HEK293 (cell line): ENCODE results near the gene ANKRD44.

Experiments used
- CTCF ChIA-PET: fragments of 350-600 bp; formaldehyde crosslinking; extraction: SDS; loops from one replicate; lab custom pipeline; 2021; ENCODE audit warnings: antibody characterized with exemption; lab: Yijun Ruan, JAX
- POLR2A ChIA-PET: fragments of 300-600 bp; formaldehyde crosslinking; extraction: SDS; loops from one replicate; lab custom pipeline; 2020; ENCODE audit warnings: antibody characterized with exemption, inconsistent platforms; lab: Yijun Ruan, JAX
- H3K27ac ChIP-seq: fragments of 200-500 bp; sonication (Bioruptor generic); 2 replicates; pipeline ENCODE4 v1.5.1; 2014; ENCODE audit warnings: low read depth, low read length, control low read depth, inconsistent platforms; ENCODE audit errors: extremely low read depth
- H3K36me3 ChIP-seq, 2 experiments: fragments of 200-500 bp in 1 of 2; sonication (Bioruptor generic) in 1 of 2; 1 replicate in 1 of 2; 2 replicates in 1 of 2; pipeline ENCODE4 v1.5.1; 2014 to 2017; ENCODE audit warnings: inconsistent platforms in 2 of 2, low read length in 2 of 2; ENCODE audit not compliant: control insufficient read depth in 2 of 2, insufficient read depth in 1 of 2
- H3K4me1 ChIP-seq: fragments of 200-500 bp; sonication (Bioruptor generic); 2 replicates; pipeline ENCODE4 v1.5.1; 2014; ENCODE audit warnings: mild to moderate bottlenecking, low read length, inconsistent platforms; ENCODE audit not compliant: control insufficient read depth, insufficient read depth
- H3K4me3 ChIP-seq: 2 replicates; pipeline ENCODE4 v1.5.1; 2011; ENCODE audit warnings: low read depth, mild to moderate bottlenecking, control low read depth, low read length, moderate library complexity
- H3K9me3 ChIP-seq: fragments of 200-500 bp; sonication (Bioruptor generic); 2 replicates; pipeline ENCODE4 v1.5.1; 2014; ENCODE audit warnings: low read depth, low read length, inconsistent platforms; ENCODE audit not compliant: control insufficient read depth, insufficient read depth
- BCL11A ChIP-seq: fragments of 450-650 bp; formaldehyde crosslinking; IDR thresholded peaks from 2 replicates; pipeline ENCODE4 v1.5.1; 2016; ENCODE audit warnings: low read depth, missing biosample characterization, missing genetic modification characterization
- GLI4 ChIP-seq: fragments of 450-650 bp; formaldehyde crosslinking; IDR thresholded peaks from 2 replicates; pipeline ENCODE4 v1.5.1; 2016; ENCODE audit warnings: missing biosample characterization, missing genetic modification characterization
- IKZF3 ChIP-seq: fragments of 450-650 bp; IDR thresholded peaks from 2 replicates; pipeline ENCODE4 v1.5.0; 2018; ENCODE audit warnings: missing biosample characterization, mild to moderate bottlenecking, missing genetic modification characterization, moderate library complexity
- KLF1 ChIP-seq: fragments of 450-650 bp; formaldehyde crosslinking; IDR thresholded peaks from 2 replicates; pipeline ENCODE4 v1.5.1; 2016; ENCODE audit warnings: missing biosample characterization, missing genetic modification characterization
- SP2 ChIP-seq: fragments of 450-650 bp; formaldehyde crosslinking; IDR thresholded peaks from 2 replicates; pipeline ENCODE4 v1.5.1; 2016; ENCODE audit warnings: missing biosample characterization, missing genetic modification characterization
- ZBTB21 ChIP-seq: fragments of 450-650 bp; formaldehyde crosslinking; IDR thresholded peaks from 2 replicates; pipeline ENCODE4 v1.5.1; 2017; ENCODE audit warnings: missing biosample characterization, missing genetic modification characterization
- ZBTB48 ChIP-seq: fragments of 450-650 bp; formaldehyde crosslinking; IDR thresholded peaks from 2 replicates; pipeline ENCODE4 v1.5.1; 2016; ENCODE audit warnings: missing biosample characterization, missing genetic modification characterization
- ZFP3 ChIP-seq: fragments of 450-650 bp; formaldehyde crosslinking; IDR thresholded peaks from 2 replicates; pipeline ENCODE4 v1.5.1; 2016; ENCODE audit warnings: low read depth, missing biosample characterization, missing genetic modification characterization
- ZFP69B ChIP-seq: fragments of 450-650 bp; formaldehyde crosslinking; IDR thresholded peaks from 2 replicates; pipeline ENCODE4 v1.5.1; 2016; ENCODE audit warnings: missing biosample characterization, missing genetic modification characterization
- ZNF121 ChIP-seq: fragments of 450-650 bp; formaldehyde crosslinking; IDR thresholded peaks from 2 replicates; pipeline ENCODE4 v1.5.1; 2016; ENCODE audit warnings: missing biosample characterization, missing genetic modification characterization
- ZNF23 ChIP-seq: fragments of 450-650 bp; formaldehyde crosslinking; IDR thresholded peaks from 2 replicates; pipeline ENCODE4 v1.5.1; 2016; ENCODE audit warnings: missing biosample characterization, missing genetic modification characterization, borderline replicate concordance
- ZNF350 ChIP-seq: fragments of 450-650 bp; formaldehyde crosslinking; IDR thresholded peaks from 2 replicates; pipeline ENCODE4 v1.5.0; 2017; ENCODE audit warnings: missing biosample characterization, mild to moderate bottlenecking, missing genetic modification characterization
- ZNF37A ChIP-seq: fragments of 450-650 bp; IDR thresholded peaks from 2 replicates; pipeline ENCODE4 v1.5.1; 2018; ENCODE audit warnings: missing biosample characterization, missing genetic modification characterization
- ZNF416 ChIP-seq: fragments of 450-650 bp; formaldehyde crosslinking; IDR thresholded peaks from 2 replicates; pipeline ENCODE4 v1.5.1; 2016; ENCODE audit warnings: missing biosample characterization, missing genetic modification characterization
- ZNF558 ChIP-seq: fragments of 450-650 bp; formaldehyde crosslinking; IDR thresholded peaks from 2 replicates; pipeline ENCODE4 v1.5.1; 2016; ENCODE audit warnings: missing biosample characterization, missing genetic modification characterization
- ZNF670 ChIP-seq: fragments of 450-650 bp; formaldehyde crosslinking; IDR thresholded peaks from 2 replicates; pipeline ENCODE4 v1.5.1; 2016; ENCODE audit warnings: missing biosample characterization, missing genetic modification characterization, low read depth
- ZNF707 ChIP-seq: fragments of 450-650 bp; formaldehyde crosslinking; IDR thresholded peaks from 2 replicates; pipeline ENCODE4 v1.5.1; 2016; ENCODE audit warnings: missing biosample characterization, missing genetic modification characterization
- ZNF843 ChIP-seq: fragments of 450-650 bp; formaldehyde crosslinking; IDR thresholded peaks from 2 replicates; pipeline ENCODE4 v1.5.1; 2016; ENCODE audit warnings: missing biosample characterization, missing genetic modification characterization
- TF ChIP-seq, protein P1 (sequence below): fragments of 450-650 bp; formaldehyde crosslinking; IDR thresholded peaks from 2 replicates; pipeline ENCODE4 v1.5.1; 2017; ENCODE audit warnings: missing biosample characterization, missing genetic modification characterization
- TF ChIP-seq, protein P2 (sequence below): fragments of 450-650 bp; formaldehyde crosslinking; conservative IDR thresholded peaks from 2 replicates; pipeline ENCODE4 v1.5.1; 2016; ENCODE audit warnings: low read depth, missing biosample characterization, missing genetic modification characterization
- TF ChIP-seq, protein P3 (sequence below): fragments of 450-650 bp; formaldehyde crosslinking; IDR thresholded peaks from 2 replicates; pipeline ENCODE4 v1.5.1; 2016; ENCODE audit warnings: missing biosample characterization, missing genetic modification characterization, low read depth
- TF ChIP-seq, protein P4 (sequence below): fragments of 450-650 bp; formaldehyde crosslinking; IDR thresholded peaks from 2 replicates; pipeline ENCODE4 v1.5.1; 2016; ENCODE audit warnings: missing biosample characterization, missing genetic modification characterization

ANKRD44 gene

DNA sequence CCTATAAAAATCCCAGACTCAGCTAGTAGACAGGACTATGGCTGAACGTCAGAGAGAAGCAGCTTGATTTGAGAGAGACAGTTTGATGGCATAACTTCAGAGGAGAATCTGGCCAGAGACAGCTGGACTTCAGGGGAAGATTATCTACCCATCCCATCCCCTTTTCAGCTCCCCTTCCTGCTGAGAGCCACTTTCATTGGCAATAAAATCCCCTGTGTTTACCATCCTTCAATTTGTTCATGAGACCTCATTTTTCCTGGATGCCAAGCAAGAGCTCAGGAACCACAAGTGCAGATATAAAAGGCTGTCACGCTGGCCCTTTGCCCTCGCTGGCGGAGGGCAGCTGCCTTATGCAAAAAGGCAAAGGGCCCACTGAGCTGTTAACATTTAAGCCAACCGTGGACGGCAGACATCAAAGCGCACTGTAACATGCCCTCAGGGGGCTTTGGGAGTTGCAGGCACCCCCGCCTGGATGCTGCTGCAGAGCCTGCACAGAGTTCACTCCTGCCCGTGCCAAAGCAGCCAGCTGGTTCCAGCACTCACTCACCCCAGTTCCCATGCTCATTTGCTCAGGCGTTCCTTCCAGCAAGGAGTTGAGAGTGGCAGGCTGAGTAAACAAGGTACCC lies 219.7 kb downstream of the ANKRD44 start (continued):
- TF ChIP-seq ZBTB21 (no peak), ZNF670 (no peak), ZNF121 (tag by site-specific recombination) (no peak), ZNF558 (no peak), ZNF350 (tag by site-specific recombination) (no peak), ZFP69B (no peak), SP2 (tag by site-specific recombination) (no peak), ZNF843 (0 out of 2 replicates have a peak, but pooled peaks have one; percentile 39), ZBTB48 (tag by site-specific recombination) (no peak)
- TF ChIP-seq, protein P1, sequence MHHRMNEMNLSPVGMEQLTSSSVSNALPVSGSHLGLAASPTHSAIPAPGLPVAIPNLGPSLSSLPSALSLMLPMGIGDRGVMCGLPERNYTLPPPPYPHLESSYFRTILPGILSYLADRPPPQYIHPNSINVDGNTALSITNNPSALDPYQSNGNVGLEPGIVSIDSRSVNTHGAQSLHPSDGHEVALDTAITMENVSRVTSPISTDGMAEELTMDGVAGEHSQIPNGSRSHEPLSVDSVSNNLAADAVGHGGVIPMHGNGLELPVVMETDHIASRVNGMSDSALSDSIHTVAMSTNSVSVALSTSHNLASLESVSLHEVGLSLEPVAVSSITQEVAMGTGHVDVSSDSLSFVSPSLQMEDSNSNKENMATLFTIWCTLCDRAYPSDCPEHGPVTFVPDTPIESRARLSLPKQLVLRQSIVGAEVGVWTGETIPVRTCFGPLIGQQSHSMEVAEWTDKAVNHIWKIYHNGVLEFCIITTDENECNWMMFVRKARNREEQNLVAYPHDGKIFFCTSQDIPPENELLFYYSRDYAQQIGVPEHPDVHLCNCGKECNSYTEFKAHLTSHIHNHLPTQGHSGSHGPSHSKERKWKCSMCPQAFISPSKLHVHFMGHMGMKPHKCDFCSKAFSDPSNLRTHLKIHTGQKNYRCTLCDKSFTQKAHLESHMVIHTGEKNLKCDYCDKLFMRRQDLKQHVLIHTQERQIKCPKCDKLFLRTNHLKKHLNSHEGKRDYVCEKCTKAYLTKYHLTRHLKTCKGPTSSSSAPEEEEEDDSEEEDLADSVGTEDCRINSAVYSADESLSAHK (tag by site-specific recombination) = peak; percentile 47; the same call in 1 of the 2 replicates

DNA sequence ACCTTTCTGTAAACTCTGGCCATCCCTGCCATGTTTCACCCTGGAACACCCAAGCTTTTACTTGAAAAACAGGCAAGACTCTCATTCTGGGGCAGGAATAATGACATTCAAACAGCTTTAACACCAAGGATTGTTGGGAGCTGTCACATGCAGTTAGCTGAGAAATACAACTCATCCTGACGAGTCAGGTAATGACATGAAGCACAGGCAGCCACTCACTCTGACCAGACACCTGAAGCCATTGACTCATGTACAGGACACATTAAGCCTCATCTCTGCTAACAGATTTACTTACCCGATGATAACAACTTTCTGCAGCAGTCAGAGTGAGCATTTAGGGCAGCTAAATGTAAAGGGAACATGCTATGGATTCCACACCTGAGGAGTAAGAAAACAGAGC lies 220.9 kb downstream of the ANKRD44 start:
- Histone ChIP-seq H3K4me3 (no peak overlapping the region), H3K27ac (no peak overlapping the region), H3K36me3 (no peaks in the 10 kb centered on the region), H3K4me1 (peaks cover 10% of the 10 kb centered on the region), H3K9me3 (no peaks in the 10 kb centered on the region)
- TF ChIP-seq BCL11A (tag by site-specific recombination) (no peak), KLF1 (tag by site-specific recombination) (no peak), ZNF670 (no peak), ZNF707 (tag by site-specific recombination) (no peak), ZNF416 (tag by site-specific recombination) (no peak), ZNF37A (tag by site-specific recombination) (no peak), IKZF3 (no peak), ZNF23 (no peak), ZFP3 (tag by site-specific recombination) (no peak), GLI4 (tag by site-specific recombination) (no peak), SP2 (tag by site-specific recombination) (no peak)
- TF ChIP-seq, protein P2, sequence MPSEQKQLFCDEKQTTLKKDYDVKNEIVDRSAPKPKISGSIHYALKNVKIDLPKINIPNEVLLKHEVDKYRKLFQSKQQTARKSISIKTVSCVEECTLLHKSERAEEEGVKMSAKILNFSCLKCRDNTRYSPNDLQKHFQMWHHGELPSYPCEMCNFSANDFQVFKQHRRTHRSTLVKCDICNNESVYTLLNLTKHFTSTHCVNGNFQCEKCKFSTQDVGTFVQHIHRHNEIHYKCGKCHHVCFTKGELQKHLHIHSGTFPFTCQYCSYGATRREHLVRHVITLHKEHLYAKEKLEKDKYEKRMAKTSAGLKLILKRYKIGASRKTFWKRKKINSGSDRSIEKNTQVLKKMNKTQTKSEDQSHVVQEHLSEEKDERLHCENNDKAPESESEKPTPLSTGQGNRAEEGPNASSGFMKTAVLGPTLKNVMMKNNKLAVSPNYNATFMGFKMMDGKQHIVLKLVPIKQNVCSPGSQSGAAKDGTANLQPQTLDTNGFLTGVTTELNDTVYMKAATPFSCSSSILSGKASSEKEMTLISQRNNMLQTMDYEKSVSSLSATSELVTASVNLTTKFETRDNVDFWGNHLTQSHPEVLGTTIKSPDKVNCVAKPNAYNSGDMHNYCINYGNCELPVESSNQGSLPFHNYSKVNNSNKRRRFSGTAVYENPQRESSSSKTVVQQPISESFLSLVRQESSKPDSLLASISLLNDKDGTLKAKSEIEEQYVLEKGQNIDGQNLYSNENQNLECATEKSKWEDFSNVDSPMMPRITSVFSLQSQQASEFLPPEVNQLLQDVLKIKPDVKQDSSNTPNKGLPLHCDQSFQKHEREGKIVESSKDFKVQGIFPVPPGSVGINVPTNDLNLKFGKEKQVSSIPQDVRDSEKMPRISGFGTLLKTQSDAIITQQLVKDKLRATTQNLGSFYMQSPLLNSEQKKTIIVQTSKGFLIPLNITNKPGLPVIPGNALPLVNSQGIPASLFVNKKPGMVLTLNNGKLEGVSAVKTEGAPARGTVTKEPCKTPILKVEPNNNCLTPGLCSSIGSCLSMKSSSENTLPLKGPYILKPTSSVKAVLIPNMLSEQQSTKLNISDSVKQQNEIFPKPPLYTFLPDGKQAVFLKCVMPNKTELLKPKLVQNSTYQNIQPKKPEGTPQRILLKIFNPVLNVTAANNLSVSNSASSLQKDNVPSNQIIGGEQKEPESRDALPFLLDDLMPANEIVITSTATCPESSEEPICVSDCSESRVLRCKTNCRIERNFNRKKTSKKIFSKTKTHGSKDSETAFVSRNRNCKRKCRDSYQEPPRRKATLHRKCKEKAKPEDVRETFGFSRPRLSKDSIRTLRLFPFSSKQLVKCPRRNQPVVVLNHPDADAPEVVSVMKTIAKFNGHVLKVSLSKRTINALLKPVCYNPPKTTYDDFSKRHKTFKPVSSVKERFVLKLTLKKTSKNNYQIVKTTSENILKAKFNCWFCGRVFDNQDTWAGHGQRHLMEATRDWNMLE = no peak
- TF ChIP-seq, protein P3, sequence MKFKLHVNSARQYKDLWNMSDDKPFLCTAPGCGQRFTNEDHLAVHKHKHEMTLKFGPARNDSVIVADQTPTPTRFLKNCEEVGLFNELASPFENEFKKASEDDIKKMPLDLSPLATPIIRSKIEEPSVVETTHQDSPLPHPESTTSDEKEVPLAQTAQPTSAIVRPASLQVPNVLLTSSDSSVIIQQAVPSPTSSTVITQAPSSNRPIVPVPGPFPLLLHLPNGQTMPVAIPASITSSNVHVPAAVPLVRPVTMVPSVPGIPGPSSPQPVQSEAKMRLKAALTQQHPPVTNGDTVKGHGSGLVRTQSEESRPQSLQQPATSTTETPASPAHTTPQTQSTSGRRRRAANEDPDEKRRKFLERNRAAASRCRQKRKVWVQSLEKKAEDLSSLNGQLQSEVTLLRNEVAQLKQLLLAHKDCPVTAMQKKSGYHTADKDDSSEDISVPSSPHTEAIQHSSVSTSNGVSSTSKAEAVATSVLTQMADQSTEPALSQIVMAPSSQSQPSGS (tag by site-specific recombination) = no peak
- TF ChIP-seq, protein P4, sequence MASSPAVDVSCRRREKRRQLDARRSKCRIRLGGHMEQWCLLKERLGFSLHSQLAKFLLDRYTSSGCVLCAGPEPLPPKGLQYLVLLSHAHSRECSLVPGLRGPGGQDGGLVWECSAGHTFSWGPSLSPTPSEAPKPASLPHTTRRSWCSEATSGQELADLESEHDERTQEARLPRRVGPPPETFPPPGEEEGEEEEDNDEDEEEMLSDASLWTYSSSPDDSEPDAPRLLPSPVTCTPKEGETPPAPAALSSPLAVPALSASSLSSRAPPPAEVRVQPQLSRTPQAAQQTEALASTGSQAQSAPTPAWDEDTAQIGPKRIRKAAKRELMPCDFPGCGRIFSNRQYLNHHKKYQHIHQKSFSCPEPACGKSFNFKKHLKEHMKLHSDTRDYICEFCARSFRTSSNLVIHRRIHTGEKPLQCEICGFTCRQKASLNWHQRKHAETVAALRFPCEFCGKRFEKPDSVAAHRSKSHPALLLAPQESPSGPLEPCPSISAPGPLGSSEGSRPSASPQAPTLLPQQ = no peak
- ChIA-PET CTCF (interaction anchor here (0.5 to 1.6 kb wide), 3 partner anchors 61 to 320 kb away, joined by 3 read pairs; no protein-coding TSS in a partner anchor), POLR2A (no interaction called here)
